ENCODE results near the gene ARHGAP30.
A peak's percentile ranks its signal among the peaks of the same experiment; 100 is the strongest.

Gene ARHGAP30

GRCh38 chr1:161013488-161014230 lies 56.0 kb downstream of the ARHGAP30 start:
- peak; percentile 53 to 61 (median 60) for DNase-seq (ENCODE audit: low read depth in 2 of 3, low spot score in 1 of 3)

- DNase-seq (ENCODE audit: low read depth in 2 of 3, low spot score in 1 of 3) = no peak
These were observed 56.6 kb downstream of the ARHGAP30 start for GRCh38 chr1:161013131-161013487.

- DNase-seq (ENCODE audit: low read depth in 2 of 3, low spot score in 1 of 3) = no peak
These were observed 57.3 kb downstream of the ARHGAP30 start for GRCh38 chr1:161012420-161012819.

GRCh38 chr1:161009602-161010211 lies 60.0 kb downstream of the ARHGAP30 start:
- DNase-seq (ENCODE audit: low read depth in 2 of 3, low spot score in 1 of 3) = no peak

- DNase-seq (ENCODE audit: low read depth in 2 of 3, low spot score in 1 of 3) = no peak
These were observed 60.7 kb downstream of the ARHGAP30 start for GRCh38 chr1:161008869-161009510.

- DNase-seq (ENCODE audit: low read depth in 2 of 3, low spot score in 1 of 3) = no peak
These were observed 62.3 kb downstream of the ARHGAP30 start for GRCh38 chr1:161007369-161007768.

- no peak for DNase-seq (ENCODE audit: low read depth in 2 of 3, low spot score in 1 of 3)
These were observed 63.1 kb downstream of the ARHGAP30 start for GRCh38 chr1:161006563-161006962.

- DNase-seq (ENCODE audit: low read depth in 2 of 3, low spot score in 1 of 3) = no peak
These were observed 68.2 kb downstream of the ARHGAP30 start for GRCh38 chr1:161001525-161001924.

- no peak for DNase-seq (ENCODE audit: low read depth in 2 of 3, low spot score in 1 of 3)
These were observed 68.8 kb downstream of the ARHGAP30 start for GRCh38 chr1:161000736-161001480.

GRCh38 chr1:160999376-160999775 lies 70.3 kb downstream of the ARHGAP30 start:
- no peak for DNase-seq (ENCODE audit: low read depth in 2 of 3, low spot score in 1 of 3)

GRCh38 chr1:160997323-160998038 lies 72.2 kb downstream of the ARHGAP30 start:
- peak in 1 of 3 donors; percentile 21 for DNase-seq (ENCODE audit: low read depth in 2 of 3, low spot score in 1 of 3)
